ENCODE data around the gene LMO7.
A peak's percentile ranks its signal among the peaks of the same experiment; 100 is the strongest.

LMO7 gene

DNA sequence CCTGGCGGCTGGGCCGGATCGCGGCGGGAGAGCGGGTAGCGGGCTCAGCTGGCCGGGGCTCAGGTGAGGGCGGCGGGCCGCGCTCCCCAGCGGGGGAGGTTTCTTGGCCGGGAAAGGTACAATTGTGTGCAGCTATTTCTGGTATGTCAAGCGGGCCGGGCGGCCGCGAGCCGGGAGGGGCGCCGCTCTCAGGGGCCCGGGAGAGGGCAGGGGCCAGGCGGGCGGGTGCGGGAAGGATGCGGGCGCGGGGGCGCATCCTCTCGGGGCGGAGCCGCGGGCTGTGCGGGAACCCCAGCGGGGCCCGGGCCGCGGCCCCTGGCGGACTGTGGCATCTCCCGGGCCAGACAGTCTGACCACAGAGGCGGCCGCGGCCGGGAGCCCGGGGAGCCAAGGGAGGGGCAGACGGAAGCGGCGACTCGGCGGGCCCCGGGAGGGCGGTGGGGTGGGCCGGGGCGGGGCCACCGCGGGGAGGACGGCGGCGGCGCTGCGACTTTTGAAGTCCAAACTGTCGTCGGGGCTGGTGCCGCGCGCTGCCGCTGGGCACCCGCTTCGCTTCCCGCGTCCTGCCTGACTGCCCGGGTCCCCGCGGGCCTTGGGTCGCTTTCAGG, at the start of gene LMO7:
TSS of gene LMO7 (plus strand) at position 503 of the 608 bp plus-strand sequence. CDS start 328 bp downstream, outside the sequence.
- no peak for DNase-seq (ENCODE audit: low read depth in 2 of 2)

DNA sequence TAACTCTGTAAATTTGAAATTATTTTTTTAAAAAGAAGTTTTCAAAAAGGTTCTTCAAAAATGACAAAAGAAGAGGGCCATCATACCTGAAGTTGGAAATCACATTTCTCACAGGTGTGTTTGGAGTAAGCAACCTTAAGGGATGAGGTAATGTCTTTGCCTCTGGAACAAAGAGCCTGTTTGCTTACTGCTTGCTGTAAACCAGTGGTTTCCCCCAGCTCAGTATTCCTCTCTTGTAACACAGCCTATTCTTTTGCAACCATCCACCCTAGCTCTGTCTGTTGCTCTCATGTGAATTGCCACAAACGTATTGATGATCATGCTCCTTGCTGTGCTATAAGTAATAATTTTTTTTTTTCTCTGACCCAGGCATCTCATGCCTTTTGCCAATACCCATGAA, 48.5 kb upstream of the LMO7 start:
- DNase-seq (ENCODE audit: low read depth in 2 of 2), result no peak

DNA sequence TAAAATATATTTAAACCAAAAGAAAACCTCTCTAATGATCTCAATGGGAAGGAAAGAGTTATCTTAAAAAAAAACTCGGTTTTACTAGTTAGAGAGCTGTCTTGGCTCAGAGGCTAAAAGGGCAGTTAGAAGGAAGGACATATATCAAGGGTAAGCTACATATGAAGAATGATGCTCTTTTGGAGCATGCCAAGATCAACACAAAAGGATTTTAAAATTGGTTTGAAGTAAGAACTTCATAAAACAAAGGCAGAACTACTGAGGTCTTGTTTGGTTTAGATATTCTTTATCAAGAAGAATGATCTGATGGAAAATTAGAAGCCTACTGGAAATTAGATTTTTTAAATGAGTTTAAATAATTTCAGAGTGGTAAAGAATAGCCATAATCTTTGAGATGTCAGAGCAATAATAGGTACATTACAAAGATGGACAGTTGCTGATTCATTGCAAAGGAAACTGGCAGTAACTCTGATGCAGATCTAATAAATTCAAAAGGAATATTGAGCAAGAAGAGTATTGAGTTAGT, 39.4 kb upstream of the LMO7 start:
- no peak for DNase-seq (ENCODE audit: low read depth in 2 of 2)

DNA sequence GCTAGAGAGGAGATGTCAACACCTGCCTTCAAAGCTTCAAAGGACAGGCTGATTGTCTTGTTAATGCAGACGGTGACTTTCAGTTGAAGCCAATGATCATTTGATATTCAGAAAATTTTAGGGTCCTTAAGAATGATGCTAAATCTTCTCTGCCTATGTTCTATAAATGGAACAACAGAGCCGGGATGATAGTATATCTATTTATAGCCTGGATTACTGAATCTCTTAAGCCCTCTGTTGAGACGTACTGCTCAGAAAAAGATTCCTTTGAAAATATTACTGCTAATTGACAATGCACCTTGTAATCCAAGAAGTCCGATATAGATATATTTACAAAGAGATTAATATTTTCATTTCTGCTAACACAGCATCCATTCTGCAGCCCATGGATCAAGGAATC, 35.8 kb upstream of the LMO7 start:
- no peak for DNase-seq (ENCODE audit: low read depth in 2 of 2)

DNA sequence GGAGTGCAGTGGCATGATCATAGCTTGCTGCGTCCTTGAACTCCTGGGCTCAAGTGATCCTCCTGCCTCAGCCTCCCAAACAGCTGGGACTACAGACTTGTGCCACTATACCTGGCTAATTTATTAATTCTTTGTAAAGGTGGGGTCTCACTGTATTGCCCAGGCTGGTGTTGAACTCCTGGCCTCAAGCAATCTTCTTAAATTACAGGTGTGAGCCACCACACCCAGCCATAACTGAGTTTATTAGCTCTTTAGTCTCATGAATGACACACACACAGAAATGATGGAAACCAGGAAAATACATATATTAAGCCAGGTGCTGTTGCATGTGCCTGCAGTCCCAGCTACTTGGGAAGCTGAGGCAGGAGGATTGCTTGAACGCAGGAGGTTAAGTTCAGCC, 33.1 kb upstream of the LMO7 start:
- no peak for DNase-seq (ENCODE audit: low read depth in 2 of 2)

DNA sequence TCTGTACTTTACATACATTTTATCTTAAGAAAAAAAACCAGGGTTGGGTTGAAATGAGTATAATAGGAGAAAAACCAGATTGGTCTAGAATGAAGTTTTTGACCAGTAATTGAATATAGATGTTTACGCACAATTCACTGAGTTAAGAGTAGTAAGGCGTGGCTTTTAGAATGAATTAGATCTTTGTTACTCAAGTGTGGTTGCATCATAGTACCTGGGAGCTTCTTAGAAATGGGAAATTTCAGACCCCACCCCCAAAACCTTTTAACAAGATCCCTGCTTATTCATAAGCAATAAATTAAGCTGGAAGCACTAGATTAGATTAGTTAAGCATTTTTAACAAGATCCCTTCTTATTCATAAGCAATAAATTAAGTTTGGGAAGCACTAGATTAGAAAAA, 28.7 kb upstream of the LMO7 start:
- no peak for DNase-seq (ENCODE audit: low read depth in 2 of 2)

DNA sequence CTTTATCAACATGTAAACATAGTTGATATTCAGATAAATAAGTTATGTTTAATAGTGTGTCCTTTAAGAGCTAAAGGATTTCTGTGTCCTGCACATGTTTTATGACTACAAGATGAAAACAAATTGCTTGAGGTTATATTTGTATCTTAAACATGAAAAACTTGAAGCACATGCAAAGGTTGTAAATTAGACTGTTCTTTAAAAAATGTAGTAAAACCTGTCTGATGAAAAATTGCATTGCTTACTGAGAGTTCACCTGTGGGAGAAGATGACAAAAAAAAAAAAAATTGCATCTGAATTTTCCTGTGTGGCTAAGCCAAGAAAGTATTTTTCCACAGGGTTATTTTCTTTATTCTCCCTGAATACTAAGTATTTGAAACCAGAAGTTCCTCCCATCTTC, 25.7 kb upstream of the LMO7 start:
- no peak for DNase-seq (ENCODE audit: low read depth in 2 of 2)

DNA sequence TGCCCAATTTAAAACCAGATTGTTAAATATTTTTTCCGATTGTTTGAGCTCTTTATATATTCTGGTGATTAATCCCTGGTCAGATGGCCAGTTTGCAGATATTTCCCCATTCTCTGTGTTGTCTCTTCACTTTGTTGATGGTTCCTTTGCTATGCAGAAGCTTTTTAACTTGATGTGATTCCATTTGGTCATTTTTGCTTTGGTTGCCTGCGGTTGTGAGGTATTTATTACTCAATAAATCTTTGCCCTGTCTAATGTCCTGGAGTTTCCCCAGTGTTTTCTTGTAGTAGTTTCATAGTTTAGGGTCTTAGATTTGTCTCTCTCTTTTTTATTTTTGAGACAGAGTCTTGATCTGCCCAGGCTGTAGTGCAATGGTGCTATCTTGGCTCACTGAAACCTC, 23.8 kb upstream of the LMO7 start:
- no peak for DNase-seq (ENCODE audit: low read depth in 2 of 2)

DNA sequence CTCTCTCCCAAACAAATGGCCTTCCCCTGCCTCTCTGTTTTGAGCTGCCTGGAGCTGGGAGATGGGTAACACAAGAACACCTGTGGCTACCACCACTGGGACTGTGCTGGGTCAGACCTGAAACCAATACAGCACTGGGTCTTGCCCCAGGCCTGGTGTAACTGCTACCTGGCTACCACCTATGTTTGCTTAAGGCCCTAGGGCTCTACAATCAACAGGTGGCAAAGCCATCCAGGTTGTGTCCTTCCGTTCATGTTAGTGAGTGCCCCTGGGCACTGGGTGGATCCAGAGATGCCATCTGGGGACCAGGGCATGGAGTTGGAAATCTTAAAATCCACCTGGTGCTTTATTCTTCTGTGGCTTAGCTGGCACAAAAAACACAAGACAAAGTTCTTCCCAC, 18.9 kb upstream of the LMO7 start:
- DNase-seq (ENCODE audit: low read depth in 2 of 2), result no peak

DNA sequence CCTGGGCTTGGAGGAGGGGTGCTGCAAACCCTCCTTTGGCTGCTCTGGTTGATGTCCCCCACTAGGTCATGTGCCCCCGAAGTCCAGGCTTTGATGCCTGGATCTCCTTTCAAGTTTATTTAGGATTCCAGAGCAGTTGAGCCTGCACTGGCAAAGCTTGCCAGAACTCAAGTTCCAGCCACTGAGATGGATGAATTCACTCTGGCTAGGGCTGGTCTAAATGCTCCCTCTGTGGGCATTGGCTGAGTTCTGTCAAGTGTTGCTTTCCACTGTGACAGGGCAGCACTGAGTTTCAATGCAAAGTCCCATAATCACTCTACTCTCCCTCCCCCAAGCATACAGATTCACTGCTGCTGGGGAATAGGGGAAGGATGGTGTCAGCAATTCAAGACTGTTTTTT, 17.8 kb upstream of the LMO7 start:
- DNase-seq (ENCODE audit: low read depth in 2 of 2), result no peak

DNA sequence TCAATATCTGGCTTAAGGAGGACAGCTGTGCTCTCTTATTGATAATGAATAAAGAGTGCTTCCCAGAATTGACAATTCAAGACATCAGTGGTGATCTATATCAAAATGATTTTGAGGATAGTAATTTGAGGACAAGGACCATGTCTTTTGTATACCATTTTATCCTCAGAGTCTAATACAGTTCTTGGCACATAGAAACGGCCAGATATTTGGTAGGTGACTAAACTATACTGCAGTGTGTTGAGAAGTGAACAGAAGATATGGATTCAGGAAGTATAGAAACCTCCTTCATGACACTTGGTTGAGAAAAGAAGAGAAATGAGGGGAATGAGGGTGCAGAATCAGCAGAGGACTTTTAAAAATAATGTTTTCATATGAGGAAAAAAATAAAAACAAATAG, 16.1 kb upstream of the LMO7 start:
- no peak for DNase-seq (ENCODE audit: low read depth in 2 of 2)

DNA sequence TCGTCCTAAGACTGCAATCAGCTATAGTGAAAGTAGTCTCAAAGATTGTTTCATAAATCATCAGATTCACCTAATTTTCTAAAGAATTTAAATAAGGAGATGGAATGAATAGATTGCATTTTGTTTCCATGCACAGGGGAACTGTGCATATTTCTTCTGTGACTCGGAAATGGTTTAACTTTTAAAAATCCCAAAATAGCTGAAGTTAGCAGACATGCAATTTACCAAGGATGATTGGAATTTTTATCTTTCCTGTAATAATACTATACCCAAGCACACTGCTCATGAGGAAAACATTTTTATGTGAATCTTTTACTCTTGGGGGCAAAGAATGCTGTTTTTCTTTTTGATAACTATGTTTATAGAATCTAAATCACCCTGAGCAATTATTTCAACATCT, 15.0 kb upstream of the LMO7 start:
- DNase-seq (ENCODE audit: low read depth in 2 of 2), result peak; percentile 84 to 86

DNA sequence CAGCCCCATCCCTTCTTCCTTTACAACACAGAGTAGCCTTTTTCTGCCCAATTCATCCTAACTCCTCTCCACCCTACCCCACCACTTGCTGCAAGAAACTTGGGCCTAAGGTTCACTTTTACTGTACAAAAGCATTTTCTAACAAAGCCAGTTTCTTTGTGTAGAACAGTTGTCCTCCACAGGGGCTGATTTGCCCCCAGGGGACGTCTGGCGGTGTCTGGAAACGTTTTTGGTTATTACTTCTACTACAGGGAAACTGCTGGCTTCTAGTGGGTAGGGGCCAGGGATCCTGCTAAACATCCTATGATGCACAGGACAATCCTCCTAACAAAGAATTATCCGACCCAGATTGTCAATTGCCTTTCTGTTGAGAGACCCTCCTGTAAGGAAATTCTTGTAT, 7.3 kb upstream of the LMO7 start:
- no peak for DNase-seq (ENCODE audit: low read depth in 2 of 2)

DNA sequence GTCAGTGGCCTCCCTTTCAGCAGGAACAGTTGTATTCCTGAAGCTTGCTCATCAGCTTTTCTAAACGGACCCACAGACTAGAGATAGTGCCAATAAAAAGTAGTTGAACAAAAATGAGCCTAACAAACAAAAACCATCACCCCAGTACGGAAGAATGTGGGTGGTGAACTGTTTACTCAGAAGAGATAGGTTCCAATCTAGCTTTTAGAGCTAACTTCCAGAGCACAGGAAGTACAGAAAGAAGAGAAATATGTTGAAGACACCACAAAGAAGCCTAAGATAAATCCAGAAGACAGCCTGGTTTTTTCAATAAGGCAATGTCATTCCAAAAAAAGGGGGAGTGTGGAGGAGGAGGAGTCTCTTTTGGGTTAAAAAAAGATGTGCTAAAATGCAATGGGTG, 2.8 kb upstream of the LMO7 start:
- peak; percentile 95 to 96 for DNase-seq (ENCODE audit: low read depth in 2 of 2)

DNA sequence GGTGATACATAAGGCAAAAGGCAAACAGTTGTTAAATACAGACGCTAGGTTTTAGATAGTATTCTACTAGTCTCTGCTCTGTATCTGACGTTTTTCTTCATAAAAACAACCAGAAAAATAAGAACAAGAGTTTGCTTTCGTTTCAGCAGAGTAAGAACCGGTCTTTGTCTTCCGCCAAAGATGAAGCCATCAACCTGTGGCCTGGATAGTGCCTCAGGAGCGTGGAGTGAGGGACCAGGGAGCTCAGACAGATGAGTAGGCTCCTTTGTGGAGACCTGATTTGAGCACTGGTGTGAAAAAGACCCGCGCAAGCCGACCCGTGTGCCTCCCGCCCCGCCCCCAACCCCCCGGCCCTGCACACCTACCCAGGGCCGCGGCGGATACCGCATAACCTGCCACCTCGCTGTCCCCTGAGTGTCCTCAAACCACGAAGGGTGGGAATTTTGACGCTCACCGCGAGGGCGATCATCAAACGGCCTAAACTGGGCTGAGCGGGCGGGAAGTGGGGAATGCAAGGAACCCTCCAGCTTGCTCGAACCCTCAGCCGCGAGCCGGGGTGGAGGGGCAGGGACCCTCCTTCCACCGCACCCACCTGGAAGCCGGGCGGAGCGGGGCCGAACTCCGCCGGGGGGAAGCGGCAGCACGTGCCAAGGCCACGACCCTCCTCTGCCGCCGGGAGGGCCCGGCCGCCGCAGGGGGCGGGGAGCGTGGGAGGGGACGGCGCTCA, 866 bp upstream of the LMO7 start:
- no peak for DNase-seq (ENCODE audit: low read depth in 2 of 2)

DNA sequence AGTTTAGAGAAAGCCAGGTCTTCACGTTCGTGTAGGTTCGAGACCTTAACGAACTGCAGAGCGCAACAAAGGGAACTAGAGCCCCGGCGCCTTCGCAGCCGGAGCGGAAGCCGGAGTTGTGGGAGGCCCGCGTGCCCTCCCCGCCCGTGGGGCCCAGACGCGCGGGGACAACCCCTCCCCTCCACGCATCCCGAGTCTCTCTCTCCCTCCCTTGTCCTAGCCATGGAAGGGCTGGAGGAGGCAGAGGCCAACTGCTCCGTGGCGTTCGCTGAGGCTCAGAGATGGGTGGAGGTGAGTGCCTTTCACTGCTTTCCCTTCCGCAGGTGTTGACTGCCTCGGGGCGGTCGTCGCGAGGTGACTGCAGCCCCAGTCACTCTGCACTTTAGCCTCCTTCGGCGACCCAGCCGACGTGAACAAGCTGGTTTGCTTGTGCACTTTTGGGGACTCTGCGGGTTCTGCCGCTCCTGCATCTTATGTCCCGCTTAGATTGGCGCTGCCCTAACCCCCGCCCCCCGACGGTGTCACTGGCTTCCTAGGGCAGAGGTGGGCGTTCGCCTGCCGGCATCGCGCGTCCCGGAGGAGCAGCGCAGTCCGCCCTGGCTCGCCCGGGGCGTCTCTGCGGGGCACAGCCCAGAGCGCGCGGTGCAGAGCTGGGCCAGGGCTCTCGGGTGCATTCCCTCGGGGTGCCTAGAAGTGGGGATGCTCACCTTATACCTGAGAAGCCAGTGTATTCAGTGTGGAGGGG, 478 bp downstream of the LMO7 start:
- DNase-seq (ENCODE audit: low read depth in 2 of 2), result no peak

DNA sequence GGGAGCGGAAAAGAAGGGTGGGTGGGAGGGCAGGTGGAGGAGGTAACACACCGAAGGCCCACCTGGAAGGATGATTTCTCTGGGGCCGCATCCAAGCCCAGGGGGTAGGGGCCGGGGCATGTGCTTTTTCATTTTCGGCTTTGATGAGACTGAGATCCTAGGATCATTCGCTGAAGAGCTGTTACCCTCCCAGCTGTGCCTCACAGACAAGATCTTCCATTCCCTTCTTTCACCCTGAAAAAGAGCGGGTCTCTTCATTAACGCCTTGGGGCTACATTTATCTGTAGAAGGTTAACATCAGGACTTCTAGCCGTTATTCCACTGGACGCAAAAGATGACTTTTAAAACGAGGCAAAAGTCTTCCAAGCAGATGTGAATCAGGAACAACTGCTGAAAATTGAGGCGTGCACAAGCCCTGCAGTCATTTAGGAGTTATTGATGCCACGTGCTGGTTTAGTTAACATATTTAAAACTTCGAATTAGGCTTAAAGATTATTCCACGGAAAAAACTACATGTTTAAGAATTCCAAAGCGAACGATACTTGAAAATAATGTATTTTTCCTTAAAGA, 1.1 kb downstream of the LMO7 start:
- DNase-seq (ENCODE audit: low read depth in 2 of 2), result no peak

DNA sequence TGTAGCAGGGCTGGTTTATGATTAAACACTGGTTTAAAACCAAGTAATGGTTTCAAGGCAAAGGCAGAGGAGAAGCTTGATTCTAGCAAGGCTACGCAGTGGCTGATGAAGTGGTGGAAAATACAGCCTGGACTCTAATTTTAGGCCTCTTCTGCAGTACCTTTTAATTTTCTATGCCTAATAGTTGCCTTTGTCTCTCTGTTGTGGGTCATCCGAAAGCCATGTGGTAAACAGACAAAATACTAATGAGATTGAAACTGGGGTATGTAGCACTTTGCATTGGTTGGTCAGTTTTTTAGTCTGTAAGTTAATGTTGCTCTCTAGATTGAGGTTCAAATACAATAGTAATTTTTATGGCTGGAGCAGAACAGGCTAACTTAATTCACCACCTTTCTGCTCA, 3.3 kb downstream of the LMO7 start:
- DNase-seq (ENCODE audit: low read depth in 2 of 2), result no peak

DNA sequence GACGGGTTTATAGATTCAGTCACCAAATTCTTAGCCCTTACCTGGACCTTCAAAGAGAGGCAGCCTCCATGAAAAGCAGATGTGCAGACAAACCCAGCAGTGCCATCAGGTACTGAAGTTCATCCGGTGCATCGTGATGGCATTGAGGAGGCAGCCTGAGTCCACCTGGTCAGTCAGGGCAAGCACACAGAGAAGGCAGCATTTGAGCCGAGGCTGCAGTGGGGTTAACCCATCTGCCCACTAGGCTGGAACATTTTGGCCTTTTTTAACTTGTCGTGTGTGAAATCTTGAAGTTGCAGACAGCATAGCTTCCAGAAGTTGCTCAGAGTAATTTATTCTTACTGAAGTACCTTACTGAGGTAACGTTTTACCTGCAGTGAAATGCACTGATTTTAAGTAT, 4.9 kb downstream of the LMO7 start:
- no peak for DNase-seq (ENCODE audit: low read depth in 2 of 2)

DNA sequence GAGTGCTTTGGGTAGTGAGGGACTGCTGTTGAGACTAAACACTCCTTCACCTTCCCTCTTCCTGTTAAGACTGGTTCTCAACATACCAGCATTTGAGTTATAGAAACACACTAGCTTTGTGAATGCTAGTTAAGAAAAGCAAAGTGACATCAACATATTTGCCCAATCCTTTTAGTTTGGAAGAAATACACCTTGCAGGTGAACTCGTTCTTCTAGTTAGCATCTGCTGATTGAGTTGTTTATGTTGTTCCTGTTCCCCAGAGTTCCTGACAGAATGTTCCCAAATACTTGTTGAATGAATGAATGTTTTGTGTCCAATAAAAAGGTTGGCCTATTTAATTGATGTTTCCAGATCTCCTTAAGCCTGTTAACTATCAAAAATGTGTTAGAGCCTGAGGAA, 7.1 kb downstream of the LMO7 start:
- DNase-seq (ENCODE audit: low read depth in 2 of 2), result no peak

DNA sequence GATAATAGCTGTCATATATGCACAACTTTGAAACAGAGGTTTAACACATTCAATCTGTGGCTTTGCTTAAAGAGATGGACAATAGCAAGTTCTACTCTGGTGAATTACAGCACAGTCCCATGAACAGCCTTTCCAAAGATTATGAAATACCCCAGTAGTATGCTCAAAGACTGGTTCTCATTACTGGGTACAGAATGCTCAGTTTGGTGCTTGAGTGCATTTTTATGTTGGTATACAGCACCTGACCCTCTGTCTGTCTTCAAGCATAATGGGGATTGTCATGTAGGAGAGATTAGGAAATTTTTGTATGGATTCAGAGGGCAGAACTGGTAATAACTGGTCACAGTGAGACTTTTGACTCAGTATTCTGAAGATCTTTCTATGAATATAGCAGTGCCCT, 7.6 kb downstream of the LMO7 start:
- no peak for DNase-seq (ENCODE audit: low read depth in 2 of 2)

DNA sequence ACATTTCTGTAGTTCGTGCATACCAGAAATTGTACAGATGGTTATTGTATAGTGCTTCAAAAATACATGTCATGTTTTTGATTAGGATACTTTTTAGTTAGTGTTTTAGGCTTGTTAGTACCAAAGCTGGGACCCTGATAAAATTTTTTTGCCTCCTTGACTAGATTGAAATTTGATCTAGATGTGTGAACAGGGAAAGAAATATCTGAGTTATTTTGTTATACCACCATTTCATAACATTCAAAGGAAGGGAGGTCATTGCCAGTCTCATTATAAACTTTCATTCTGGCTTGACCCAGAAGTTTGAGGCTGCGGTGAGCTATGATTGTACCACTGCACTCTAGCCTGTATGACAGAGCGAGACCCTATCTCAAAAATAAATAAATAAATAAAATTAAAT, 9.0 kb downstream of the LMO7 start:
- peak in 1 of 2 experiments; percentile 52 for DNase-seq (ENCODE audit: low read depth in 2 of 2)
